K562 (cell line): ENCODE results near the gene ANKRD13D. TPM values are rescaled to one million over a fixed set of nuclear protein-coding genes. Genes with fewer than 3 reads are reported as not detected.
A peak's percentile ranks its signal among the peaks of the same experiment; 100 is the strongest.

ENCODE experiments used
- CTCF ChIP-seq, 3 experiments: IDR thresholded peaks in 2 of 3; conservative IDR thresholded peaks in 1 of 3; 2 replicates each; pipeline ENCODE4 v1.5.1; 2011 to 2012; ENCODE audit warnings: low read length in 3 of 3, mild to moderate bottlenecking in 3 of 3, control low read depth in 2 of 3, improper control_type of control experiment in 1 of 3, inconsistent platforms in 1 of 3, low read depth in 1 of 3, mixed read lengths in 1 of 3, moderate library complexity in 1 of 3; ENCODE audit not compliant: insufficient read depth in 2 of 3
- NFE2 ChIP-seq: IDR thresholded peaks from 2 replicates; pipeline ENCODE4 v1.6.1; 2014; ENCODE audit warnings: antibody characterized with exemption, low read depth
- ZNF408 ChIP-seq: fragments of 250-450 bp; sonication (Bioruptor Pico); IDR thresholded peaks from 2 replicates; pipeline ENCODE4 v1.4.0; 2020; ENCODE audit warnings: low read depth, mild to moderate bottlenecking, moderate library complexity
- polyA plus RNA-seq, 8 experiments: library from polyadenylated mRNA; depleted of rRNA in 4 of 8; stranded (reverse) in 5 of 8; unstranded in 3 of 8; fragments of >200 nt; fragmentation: Nextera tagmentation in 2 of 8; fragmentation: Illumina TruSeq in 1 of 8; extraction: Ambion mirVana in 2 of 8; extraction: Trizol in 1 of 8; gene quantifications; 2 replicates each; pipeline versions ENCODE4 v1.2.1 to v1.2.3, GENCODE V29; 2011 to 2014; ENCODE audit warnings: inconsistent platforms in 1 of 8, missing spikeins in 1 of 8
- total RNA-seq, 7 experiments: library from RNA; depleted of rRNA in 6 of 7; stranded (reverse); fragments of >200 nt in 6 of 7; fragmentation: Illumina TruSeq in 2 of 7; extraction: Trizol in 2 of 7; gene quantifications; 2 replicates each; pipeline versions ENCODE4 v1.2.1 to v1.2.3, GENCODE V29; 2011 to 2021; ENCODE audit warnings: low replicate concordance in 1 of 7
- TF ChIP-seq, protein P1 (sequence below): fragments of 250-450 bp; sonication (Bioruptor Pico); IDR thresholded peaks from 2 replicates; pipeline ENCODE4 v1.5.0; 2020; ENCODE audit warnings: mild to moderate bottlenecking, borderline replicate concordance
- TF ChIP-seq, protein P2 (sequence below), 2 experiments: fragments of 450-650 bp; IDR thresholded peaks; 2 replicates each; pipeline ENCODE4 v1.6.1; 2016

Gene ANKRD13D
- total and polyA plus RNA-seq, 9 of the 15 experiments (the other 6 are each of a cell fraction or from before 2014, with no cell fraction given) = 0.94 to 40.9 (median 22.4) TPM

DNA sequence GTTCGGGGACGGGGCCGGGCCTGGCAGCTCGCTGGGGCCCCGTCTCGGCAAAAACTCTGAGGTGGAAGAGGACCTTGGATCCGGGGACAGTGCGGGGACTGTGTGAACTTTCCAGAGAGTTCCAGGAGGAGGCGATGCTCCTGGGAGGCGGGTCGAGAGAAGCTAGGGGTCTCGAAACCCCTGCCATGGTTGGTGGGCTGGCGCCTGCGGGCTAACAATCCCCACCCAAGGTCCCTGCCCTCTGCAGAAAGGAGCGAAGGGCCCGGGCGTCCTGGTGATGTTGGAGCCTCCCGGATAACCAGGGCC, 27.5 kb upstream of the ANKRD13D start (continued):
- TF ChIP-seq, protein P1, sequence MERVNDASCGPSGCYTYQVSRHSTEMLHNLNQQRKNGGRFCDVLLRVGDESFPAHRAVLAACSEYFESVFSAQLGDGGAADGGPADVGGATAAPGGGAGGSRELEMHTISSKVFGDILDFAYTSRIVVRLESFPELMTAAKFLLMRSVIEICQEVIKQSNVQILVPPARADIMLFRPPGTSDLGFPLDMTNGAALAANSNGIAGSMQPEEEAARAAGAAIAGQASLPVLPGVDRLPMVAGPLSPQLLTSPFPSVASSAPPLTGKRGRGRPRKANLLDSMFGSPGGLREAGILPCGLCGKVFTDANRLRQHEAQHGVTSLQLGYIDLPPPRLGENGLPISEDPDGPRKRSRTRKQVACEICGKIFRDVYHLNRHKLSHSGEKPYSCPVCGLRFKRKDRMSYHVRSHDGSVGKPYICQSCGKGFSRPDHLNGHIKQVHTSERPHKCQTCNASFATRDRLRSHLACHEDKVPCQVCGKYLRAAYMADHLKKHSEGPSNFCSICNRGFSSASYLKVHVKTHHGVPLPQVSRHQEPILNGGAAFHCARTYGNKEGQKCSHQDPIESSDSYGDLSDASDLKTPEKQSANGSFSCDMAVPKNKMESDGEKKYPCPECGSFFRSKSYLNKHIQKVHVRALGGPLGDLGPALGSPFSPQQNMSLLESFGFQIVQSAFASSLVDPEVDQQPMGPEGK (CRISPR knock-in tag) = no peak
- TF ChIP-seq ZNF408 = no peak
- peak in 1 of 3 experiments; percentile 8; a peak in 2 of 6 replicates for TF ChIP-seq CTCF (IDR thresholded peaks at IDR 0.05 in 2 of 3, conservative IDR thresholded peaks at IDR 0.05 in 1 of 3; ENCODE audit: insufficient read depth in 2 of 3, low read depth in 1 of 3, low read length in 3 of 3)
- no peak for TF ChIP-seq NFE2
- TF ChIP-seq, protein P2, sequence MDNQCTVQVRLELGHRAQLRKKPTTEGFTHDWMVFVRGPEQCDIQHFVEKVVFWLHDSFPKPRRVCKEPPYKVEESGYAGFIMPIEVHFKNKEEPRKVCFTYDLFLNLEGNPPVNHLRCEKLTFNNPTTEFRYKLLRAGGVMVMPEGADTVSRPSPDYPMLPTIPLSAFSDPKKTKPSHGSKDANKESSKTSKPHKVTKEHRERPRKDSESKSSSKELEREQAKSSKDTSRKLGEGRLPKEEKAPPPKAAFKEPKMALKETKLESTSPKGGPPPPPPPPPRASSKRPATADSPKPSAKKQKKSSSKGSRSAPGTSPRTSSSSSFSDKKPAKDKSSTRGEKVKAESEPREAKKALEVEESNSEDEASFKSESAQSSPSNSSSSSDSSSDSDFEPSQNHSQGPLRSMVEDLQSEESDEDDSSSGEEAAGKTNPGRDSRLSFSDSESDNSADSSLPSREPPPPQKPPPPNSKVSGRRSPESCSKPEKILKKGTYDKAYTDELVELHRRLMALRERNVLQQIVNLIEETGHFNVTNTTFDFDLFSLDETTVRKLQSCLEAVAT (IDR thresholded peaks at IDR 0.05) = no peak
